ENCODE results near the gene WDR5. TPM values are rescaled to one million over a fixed set of nuclear protein-coding genes. Genes with fewer than 3 reads are reported as not detected.

The WDR5 gene
- total RNA-seq, 1 experiment from 2014 or later: 51.7 TPM

DNA sequence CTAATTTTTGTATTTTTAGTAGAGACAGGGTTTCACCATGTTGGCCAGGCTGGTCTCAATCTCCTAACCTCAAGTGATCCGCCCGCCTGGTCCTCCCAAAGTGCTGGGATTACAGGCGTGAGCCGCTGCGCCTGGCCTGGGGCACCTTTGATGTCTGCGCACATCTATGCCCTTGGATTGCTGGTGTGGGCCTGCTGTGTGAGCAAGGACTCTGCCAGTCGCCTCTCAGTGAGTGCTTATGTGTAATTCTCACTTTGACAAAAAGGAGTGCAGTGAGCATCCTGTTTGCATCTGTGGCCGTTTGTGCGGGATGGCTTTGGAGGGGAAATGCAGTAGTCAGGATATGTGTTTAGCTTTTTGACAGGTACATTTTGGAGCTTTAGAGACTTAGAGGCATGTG, 9.4 kb downstream of the WDR5 start:
- no peak overlapping the region for H3K4me3 ChIP-seq (ENCODE audit: low read depth, low read length)
- H3K4me1 ChIP-seq: no peaks in the 10 kb centered on the region
- intact Hi-C loops (cut with micrococcal nuclease; ENCODE audit: unreplicated experiment): no loop called here
- H3K9me3 Mint-ChIP-seq (ENCODE audit: unreplicated experiment): no peaks in the 10 kb centered on the region
- no peaks in the 10 kb centered on the region; the same call in none of the 2 replicates for H3K36me3 ChIP-seq (ENCODE audit: control insufficient read depth, insufficient read depth, low read length)
- no peaks in the 10 kb centered on the region for H3K4me1 Mint-ChIP-seq (ENCODE audit: low read depth, unreplicated experiment)
- peaks cover 86% of the 10 kb centered on the region for H3K36me3 Mint-ChIP-seq (ENCODE audit: insufficient read depth, unreplicated experiment)
- no peaks in the 10 kb centered on the region for H3K9me3 ChIP-seq
- TF ChIP-seq, protein P1, sequence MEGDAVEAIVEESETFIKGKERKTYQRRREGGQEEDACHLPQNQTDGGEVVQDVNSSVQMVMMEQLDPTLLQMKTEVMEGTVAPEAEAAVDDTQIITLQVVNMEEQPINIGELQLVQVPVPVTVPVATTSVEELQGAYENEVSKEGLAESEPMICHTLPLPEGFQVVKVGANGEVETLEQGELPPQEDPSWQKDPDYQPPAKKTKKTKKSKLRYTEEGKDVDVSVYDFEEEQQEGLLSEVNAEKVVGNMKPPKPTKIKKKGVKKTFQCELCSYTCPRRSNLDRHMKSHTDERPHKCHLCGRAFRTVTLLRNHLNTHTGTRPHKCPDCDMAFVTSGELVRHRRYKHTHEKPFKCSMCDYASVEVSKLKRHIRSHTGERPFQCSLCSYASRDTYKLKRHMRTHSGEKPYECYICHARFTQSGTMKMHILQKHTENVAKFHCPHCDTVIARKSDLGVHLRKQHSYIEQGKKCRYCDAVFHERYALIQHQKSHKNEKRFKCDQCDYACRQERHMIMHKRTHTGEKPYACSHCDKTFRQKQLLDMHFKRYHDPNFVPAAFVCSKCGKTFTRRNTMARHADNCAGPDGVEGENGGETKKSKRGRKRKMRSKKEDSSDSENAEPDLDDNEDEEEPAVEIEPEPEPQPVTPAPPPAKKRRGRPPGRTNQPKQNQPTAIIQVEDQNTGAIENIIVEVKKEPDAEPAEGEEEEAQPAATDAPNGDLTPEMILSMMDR (IDR thresholded peaks at IDR 0.05; ENCODE audit: insufficient read depth in 1 of 2, low read depth in 1 of 2, low read length in 1 of 2, severe bottlenecking in 1 of 2, unreplicated experiment in 1 of 2): no peak
- H3K27me3 Mint-ChIP-seq (ENCODE audit: insufficient read depth, unreplicated experiment): no peaks in the 10 kb centered on the region
- no peaks in the 10 kb centered on the region for H3K27me3 ChIP-seq (replicated peaks; ENCODE audit: control insufficient read depth, insufficient read depth, low read length)
- POLR2A ChIA-PET: no interaction called here
- no TSS peak for BruUV-seq (replicated peaks)
- no peak overlapping the region for H3K27ac Mint-ChIP-seq (ENCODE audit: unreplicated experiment)
- CTCF ChIA-PET: no interaction called here
- no peak overlapping the region for H3K4me3 Mint-ChIP-seq (ENCODE audit: unreplicated experiment)
- DNase-seq: no peak

DNA sequence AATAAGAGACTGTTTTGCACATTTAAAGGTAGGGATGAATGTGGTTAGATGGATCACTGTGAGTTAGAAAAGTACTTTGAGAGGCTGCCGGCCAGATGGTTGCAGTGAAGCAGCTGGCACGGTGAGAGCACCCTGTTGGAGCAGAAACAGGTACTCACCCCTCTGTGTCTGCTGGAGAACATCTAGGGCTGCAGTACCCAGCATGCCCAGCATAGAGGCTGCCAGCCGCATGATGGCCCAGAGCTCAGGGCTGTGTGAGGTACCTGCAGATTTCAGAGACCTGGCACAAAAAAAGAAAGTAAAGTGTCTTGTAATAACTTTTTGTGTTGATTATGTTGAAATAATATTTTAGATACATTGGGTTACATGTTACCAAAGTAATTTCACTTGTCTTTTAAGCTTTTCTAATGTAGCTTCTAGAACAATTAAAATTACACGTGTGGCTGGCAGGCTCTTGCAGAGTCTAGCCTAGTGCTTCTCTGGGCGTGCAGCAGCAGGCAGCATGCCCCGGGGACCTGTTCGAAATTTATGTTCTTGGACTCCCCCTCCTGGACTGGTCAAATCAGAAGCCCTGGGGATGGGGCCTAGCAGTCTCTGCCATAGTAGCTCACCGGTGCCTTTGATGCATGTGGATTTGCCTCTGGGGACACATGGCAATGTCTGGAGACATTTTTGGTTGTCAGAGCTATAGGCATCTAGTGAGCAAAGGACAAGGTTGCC, 11.1 kb downstream of the WDR5 start:
- no peak overlapping the region for H3K27ac Mint-ChIP-seq (ENCODE audit: unreplicated experiment)
- H3K4me1 ChIP-seq: no peaks in the 10 kb centered on the region
- no peak overlapping the region for H3K4me3 ChIP-seq (ENCODE audit: low read depth, low read length)
- BruUV-seq (replicated peaks): no TSS peak
- H3K36me3 ChIP-seq (ENCODE audit: control insufficient read depth, insufficient read depth, low read length): no peaks in the 10 kb centered on the region; the same call in 1 of the 2 replicates
- H3K4me3 Mint-ChIP-seq (ENCODE audit: unreplicated experiment): no peak overlapping the region
- TF ChIP-seq, protein P1 (IDR thresholded peaks at IDR 0.05; ENCODE audit: insufficient read depth in 1 of 2, low read depth in 1 of 2, low read length in 1 of 2, severe bottlenecking in 1 of 2, unreplicated experiment in 1 of 2): no peak
- H3K27me3 ChIP-seq (replicated peaks; ENCODE audit: control insufficient read depth, insufficient read depth, low read length): no peaks in the 10 kb centered on the region
- no peaks in the 10 kb centered on the region for H3K27me3 Mint-ChIP-seq (ENCODE audit: insufficient read depth, unreplicated experiment)
- H3K4me1 Mint-ChIP-seq (ENCODE audit: low read depth, unreplicated experiment): no peaks in the 10 kb centered on the region
- H3K36me3 Mint-ChIP-seq (ENCODE audit: insufficient read depth, unreplicated experiment): peaks cover 83% of the 10 kb centered on the region
- intact Hi-C loops (cut with micrococcal nuclease; ENCODE audit: unreplicated experiment): no loop called here
- no peaks in the 10 kb centered on the region for H3K9me3 Mint-ChIP-seq (ENCODE audit: unreplicated experiment)
- CTCF ChIA-PET: no interaction called here
- POLR2A ChIA-PET: no interaction called here
- H3K9me3 ChIP-seq: no peaks in the 10 kb centered on the region
- DNase-seq: no peak

DNA sequence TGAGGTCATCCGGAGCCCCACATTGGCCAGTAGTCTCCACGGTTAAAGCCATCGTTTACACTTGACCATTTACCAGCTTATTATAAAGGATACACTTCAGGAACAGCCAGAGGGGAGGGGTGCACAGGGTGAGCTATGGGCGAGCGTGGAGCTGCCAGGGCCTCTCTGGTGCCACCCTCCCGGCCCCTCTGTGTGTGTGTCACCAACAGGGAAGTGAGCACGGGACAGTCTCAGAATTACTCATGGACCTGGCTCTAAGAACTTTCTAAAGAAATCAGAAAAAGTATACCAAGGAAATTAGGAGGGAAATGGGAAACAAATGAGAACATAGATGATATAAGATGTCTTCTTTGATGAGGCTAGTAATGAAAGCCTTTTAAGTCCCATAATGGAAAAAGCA, 13.5 kb downstream of the WDR5 start:
- ChIA-PET CTCF (no interaction called here), POLR2A (no interaction called here)
- H3K36me3 Mint-ChIP-seq (ENCODE audit: insufficient read depth, unreplicated experiment): peaks cover 86% of the 10 kb centered on the region
- no peak overlapping the region for H3K4me3 Mint-ChIP-seq (ENCODE audit: unreplicated experiment)
- no peaks in the 10 kb centered on the region for H3K9me3 Mint-ChIP-seq (ENCODE audit: unreplicated experiment)
- peak overlapping the region; percentile 59 for H3K27ac Mint-ChIP-seq (ENCODE audit: unreplicated experiment)
- no peaks in the 10 kb centered on the region for H3K9me3 ChIP-seq
- TF ChIP-seq, protein P1 (IDR thresholded peaks at IDR 0.05; ENCODE audit: insufficient read depth in 1 of 2, low read depth in 1 of 2, low read length in 1 of 2, severe bottlenecking in 1 of 2, unreplicated experiment in 1 of 2): no peak
- no TSS peak for BruUV-seq (replicated peaks)
- no peaks in the 10 kb centered on the region for H3K27me3 ChIP-seq (replicated peaks; ENCODE audit: control insufficient read depth, insufficient read depth, low read length)
- DNase-seq: no peak
- H3K4me1 ChIP-seq: no peaks in the 10 kb centered on the region
- H3K4me1 Mint-ChIP-seq (ENCODE audit: low read depth, unreplicated experiment): no peaks in the 10 kb centered on the region
- no peak overlapping the region for H3K4me3 ChIP-seq (ENCODE audit: low read depth, low read length)
- H3K27me3 Mint-ChIP-seq (ENCODE audit: insufficient read depth, unreplicated experiment): no peaks in the 10 kb centered on the region
- intact Hi-C loops (cut with micrococcal nuclease; ENCODE audit: unreplicated experiment): no loop called here
- H3K36me3 ChIP-seq (ENCODE audit: control insufficient read depth, insufficient read depth, low read length): no peaks in the 10 kb centered on the region; the same call in 1 of the 2 replicates

Measured in Caco-2 (cell line).